ENCODE data around the gene CRYBB1. TPM values are rescaled to one million over a fixed set of nuclear protein-coding genes. Genes with fewer than 3 reads are reported as not detected.

CRYBB1 gene
- total and polyA plus RNA-seq, 2 of the 13 experiments (the other 11 are each of a cell fraction or from before 2014, with no cell fraction given), result not detected

DNA sequence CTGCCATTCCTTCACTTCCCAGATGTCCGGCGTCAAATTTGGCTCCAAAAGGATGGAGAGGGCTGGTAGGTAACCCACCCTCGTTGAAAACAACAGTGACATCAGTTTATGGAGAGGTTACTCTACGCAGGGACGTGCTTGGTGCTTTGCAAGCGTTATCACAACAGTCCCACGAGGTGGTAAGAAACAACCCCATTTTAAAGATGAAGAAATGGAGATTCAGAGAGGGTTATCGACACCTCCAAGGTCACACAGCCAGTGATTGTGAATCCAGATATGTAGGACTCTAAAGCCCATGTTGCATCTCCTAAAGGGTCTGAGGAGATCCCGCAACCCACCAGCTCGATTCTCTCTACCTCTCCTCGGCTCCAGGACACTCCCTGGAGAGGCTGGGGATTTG, 40.3 kb upstream of the CRYBB1 start:
- Histone ChIP-seq H3K36me3 (replicated peaks in 1 of 2; ENCODE audit: control insufficient read depth in 1 of 2, insufficient read depth in 2 of 2, low read length in 2 of 2) (no peaks in the 10 kb centered on the region), H3K4me1 (ENCODE audit: insufficient read depth, low read length) (no peaks in the 10 kb centered on the region), H3K9me3 (ENCODE audit: low read length) (no peaks in the 10 kb centered on the region), H3K79me2 (ENCODE audit: insufficient read depth, low read length) (no peaks in the 10 kb centered on the region), H3K4me3 (replicated peaks in 1 of 3; ENCODE audit: insufficient read depth in 1 of 3, low read depth in 2 of 3, low read length in 3 of 3) (no peak overlapping the region), H3K9ac (ENCODE audit: insufficient read depth, low read depth, low read length) (no peak overlapping the region), H2AFZ (ENCODE audit: low read length) (no peak overlapping the region), H4K20me1 (ENCODE audit: insufficient read depth, low read length) (no peaks in the 10 kb centered on the region), H3K27ac (ENCODE audit: extremely low read length, insufficient read depth, low read length) (no peak overlapping the region), H3K4me2 (ENCODE audit: low read depth, low read length) (no peak overlapping the region), H3K27me3 (ENCODE audit: control insufficient read depth in 1 of 2, insufficient read depth in 2 of 2, low read length in 2 of 2) (peaks cover 4 to 68% of the 10 kb centered on the region in 2 experiments; a peak in 4 of 5 replicates)
- in situ Hi-C loops (cut with HindIII; ENCODE audit: extremely low pct_ligation_motif_present, low pct_unique_long_range_greater_than_20kb) (no loop called here), intact Hi-C loops (cut with micrococcal nuclease; ENCODE audit: unreplicated experiment) (no loop called here)
- BruUV-seq (replicated peaks), result no TSS peak
- ChIA-PET POLR2A (no interaction called here), CTCF (ENCODE audit: low intra/inter-chr PET ratio, low total read pairs) (no interaction called here)
- ATAC-seq (no peak), FAIRE-seq (no peak), DNase-seq (ENCODE audit: low spot score) (no peak)
- TF ChIP-seq, protein P1, sequence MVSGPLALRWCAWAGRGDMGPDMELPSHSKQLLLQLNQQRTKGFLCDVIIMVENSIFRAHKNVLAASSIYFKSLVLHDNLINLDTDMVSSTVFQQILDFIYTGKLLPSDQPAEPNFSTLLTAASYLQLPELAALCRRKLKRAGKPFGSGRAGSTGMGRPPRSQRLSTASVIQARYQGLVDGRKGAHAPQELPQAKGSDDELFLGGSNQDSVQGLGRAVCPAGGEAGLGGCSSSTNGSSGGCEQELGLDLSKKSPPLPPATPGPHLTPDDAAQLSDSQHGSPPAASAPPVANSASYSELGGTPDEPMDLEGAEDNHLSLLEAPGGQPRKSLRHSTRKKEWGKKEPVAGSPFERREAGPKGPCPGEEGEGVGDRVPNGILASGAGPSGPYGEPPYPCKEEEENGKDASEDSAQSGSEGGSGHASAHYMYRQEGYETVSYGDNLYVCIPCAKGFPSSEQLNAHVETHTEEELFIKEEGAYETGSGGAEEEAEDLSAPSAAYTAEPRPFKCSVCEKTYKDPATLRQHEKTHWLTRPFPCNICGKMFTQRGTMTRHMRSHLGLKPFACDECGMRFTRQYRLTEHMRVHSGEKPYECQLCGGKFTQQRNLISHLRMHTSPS (CRISPR knock-in tag; IDR thresholded peaks at IDR 0.05; ENCODE audit: low read depth), result no peak
- no peak for TF ChIP-seq ZNF510 (CRISPR knock-in tag; IDR thresholded peaks at IDR 0.05; ENCODE audit: low read depth)
- TF ChIP-seq ZNF768 (CRISPR knock-in tag; IDR thresholded peaks at IDR 0.05), result peak; percentile 53; the same call in 1 of the 2 replicates
- no peak for TF ChIP-seq SP1 (IDR thresholded peaks at IDR 0.05)
- TF ChIP-seq SP1 (CRISPR knock-in tag; IDR thresholded peaks at IDR 0.05), result no peak
- TF ChIP-seq, protein P2, sequence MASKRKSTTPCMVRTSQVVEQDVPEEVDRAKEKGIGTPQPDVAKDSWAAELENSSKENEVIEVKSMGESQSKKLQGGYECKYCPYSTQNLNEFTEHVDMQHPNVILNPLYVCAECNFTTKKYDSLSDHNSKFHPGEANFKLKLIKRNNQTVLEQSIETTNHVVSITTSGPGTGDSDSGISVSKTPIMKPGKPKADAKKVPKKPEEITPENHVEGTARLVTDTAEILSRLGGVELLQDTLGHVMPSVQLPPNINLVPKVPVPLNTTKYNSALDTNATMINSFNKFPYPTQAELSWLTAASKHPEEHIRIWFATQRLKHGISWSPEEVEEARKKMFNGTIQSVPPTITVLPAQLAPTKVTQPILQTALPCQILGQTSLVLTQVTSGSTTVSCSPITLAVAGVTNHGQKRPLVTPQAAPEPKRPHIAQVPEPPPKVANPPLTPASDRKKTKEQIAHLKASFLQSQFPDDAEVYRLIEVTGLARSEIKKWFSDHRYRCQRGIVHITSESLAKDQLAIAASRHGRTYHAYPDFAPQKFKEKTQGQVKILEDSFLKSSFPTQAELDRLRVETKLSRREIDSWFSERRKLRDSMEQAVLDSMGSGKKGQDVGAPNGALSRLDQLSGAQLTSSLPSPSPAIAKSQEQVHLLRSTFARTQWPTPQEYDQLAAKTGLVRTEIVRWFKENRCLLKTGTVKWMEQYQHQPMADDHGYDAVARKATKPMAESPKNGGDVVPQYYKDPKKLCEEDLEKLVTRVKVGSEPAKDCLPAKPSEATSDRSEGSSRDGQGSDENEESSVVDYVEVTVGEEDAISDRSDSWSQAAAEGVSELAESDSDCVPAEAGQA (IDR thresholded peaks at IDR 0.05; ENCODE audit: low read depth), result no peak
- TF ChIP-seq, protein P2 (CRISPR knock-in tag; IDR thresholded peaks at IDR 0.05; ENCODE audit: borderline replicate concordance), result no peak
- no peak for TF ChIP-seq ZNF160 (CRISPR knock-in tag; IDR thresholded peaks at IDR 0.05)
- no peak for TF ChIP-seq PLRG1 (conservative IDR thresholded peaks at IDR 0.05)
- WGBS (ENCODE audit: low lambda C conversion rate), result 15% methylated on average over 8 of the region's 11 CpGs
